Colonic mucosa (tissue), 4 donors: ENCODE data around the gene WNT7A. TPM values are rescaled to one million over a fixed set of nuclear protein-coding genes. Genes with fewer than 3 reads are reported as not detected.

Experiments
- DNase-seq: peaks from one replicate; pipeline ENCODE4 v3.0.0-alpha.2; 2020
- H3K27ac ChIP-seq: fragments of 200-600 bp; one replicate; pipeline ENCODE4 v1.8.0; 2021
- H3K27me3 ChIP-seq: fragments of 200-600 bp; one replicate; pipeline ENCODE4 v1.8.0; 2021
- H3K36me3 ChIP-seq: fragments of 200-600 bp; one replicate; pipeline ENCODE4 v1.8.0; 2021
- H3K4me1 ChIP-seq: fragments of 200-600 bp; one replicate; pipeline ENCODE4 v1.8.0; 2021; ENCODE audit warnings: mild to moderate bottlenecking
- H3K4me3 ChIP-seq: fragments of 200-600 bp; one replicate; pipeline ENCODE4 v1.8.0; 2021
- H3K9ac ChIP-seq, 2 donors: one replicate each; pipeline ENCODE4 v1.7.0; 2013; ENCODE audit warnings: control low read depth in 2 of 2, low read depth in 2 of 2, low read length in 2 of 2
- H3K9me3 ChIP-seq: fragments of 200-600 bp; one replicate; pipeline ENCODE4 v1.8.0; 2021
- CTCF ChIP-seq: fragments of 200-600 bp; IDR thresholded peaks from one replicate; pipeline ENCODE4 v1.8.0; 2022; ENCODE audit warnings: antibody characterized with exemption, mild to moderate bottlenecking
- intact Hi-C: fragments of 100-400 bp; cut with DNase I; formaldehyde crosslinking; loops from one replicate; pipeline ENCODE4 v1.14.1; 2022
- total RNA-seq, 2 donors: library from RNA; stranded (reverse); fragmentation: NEBNext Ultra II Directional in 1 of 2; extraction: Animal tissue kit (Norgen Biotek cat#: 25700) in 1 of 2; gene quantifications; one replicate each; pipeline ENCODE4 v1.2.1, GENCODE V29; 2021
- donor health status: healthy.
- donor health status: DM: no; HTN: no; CAD: no.
- donor health status: DM: no; HTN: no; CAD: no.

The WNT7A gene
- total RNA-seq, 2 donors from 2014 or later: not detected

DNA sequence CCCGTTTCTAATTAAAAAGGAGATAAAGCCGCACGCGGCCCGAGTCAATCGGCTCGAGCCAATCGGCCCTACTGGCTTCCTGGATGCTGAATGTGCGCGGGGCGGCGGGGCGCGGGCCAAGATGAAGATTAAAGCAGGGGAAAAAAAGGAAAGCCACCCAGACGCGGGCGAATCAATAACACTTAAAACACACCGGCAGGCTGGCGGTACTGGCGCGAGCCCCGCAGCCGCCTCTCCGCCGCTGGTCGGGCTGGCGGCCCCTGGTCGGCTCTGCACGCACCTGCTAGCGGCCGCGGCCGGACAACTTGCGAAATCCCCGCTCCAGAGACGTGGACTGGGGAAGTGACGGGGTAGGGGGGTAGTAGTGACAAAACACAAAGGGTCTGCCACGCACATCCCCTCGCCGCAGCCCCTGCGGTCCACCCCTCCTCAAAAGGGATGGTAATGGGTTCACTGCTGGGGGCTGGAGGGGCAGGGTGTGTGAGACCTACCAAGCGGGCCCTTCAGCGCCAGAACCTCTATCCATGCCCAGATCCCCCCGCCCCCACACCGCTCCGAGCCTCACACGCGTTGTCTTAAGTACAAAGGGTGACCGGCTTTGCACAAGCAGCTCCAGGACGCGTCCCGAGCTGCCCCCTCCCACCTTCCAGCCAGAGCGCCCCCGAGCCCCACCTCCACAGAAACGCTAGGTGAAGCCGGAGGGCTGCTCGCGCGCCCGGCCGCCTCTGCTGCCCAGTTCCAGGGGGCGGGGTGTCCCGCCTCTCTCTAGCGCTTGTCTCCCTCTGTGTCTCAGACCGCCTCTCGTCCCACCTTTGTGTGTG is 1.4 kb downstream of the WNT7A start:
- Histone ChIP-seq H3K9me3 (no peaks in the 10 kb centered on the region), H3K27ac (no peak overlapping the region), H3K36me3 (no peaks in the 10 kb centered on the region), H3K4me1 (peaks cover 10% of the 10 kb centered on the region), H3K27me3 (peaks cover 50% of the 10 kb centered on the region), H3K4me3 (no peak overlapping the region), H3K9ac (no peak overlapping the region)
- TF ChIP-seq CTCF: no peak
- intact Hi-C loops: no loop called here
- DNase-seq: no peak

DNA sequence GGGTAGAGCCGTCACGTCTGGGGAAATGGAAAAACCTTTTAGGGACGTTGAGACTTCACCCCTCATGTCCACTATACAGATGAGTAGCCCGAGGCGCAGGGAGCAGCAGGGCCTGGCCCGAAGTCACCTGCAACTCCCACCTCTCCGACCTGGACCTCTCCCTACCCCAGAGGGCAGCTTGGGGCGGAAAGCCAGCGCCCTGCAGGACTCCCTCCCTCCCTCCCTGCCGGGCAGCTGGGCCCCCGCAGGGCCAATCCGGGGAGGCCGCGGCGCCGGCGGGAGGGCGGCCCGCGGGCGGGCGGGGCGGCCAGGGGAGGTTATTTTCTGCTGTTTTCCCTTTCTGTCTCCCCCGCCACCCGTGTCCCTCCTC is 2.0 kb downstream of the WNT7A start:
- Histone ChIP-seq H3K4me3 (no peak overlapping the region), H3K4me1 (peaks cover 10% of the 10 kb centered on the region), H3K27me3 (peaks cover 50% of the 10 kb centered on the region), H3K27ac (no peak overlapping the region), H3K9me3 (no peaks in the 10 kb centered on the region), H3K9ac (no peak overlapping the region), H3K36me3 (no peaks in the 10 kb centered on the region)
- intact Hi-C loops: no loop called here
- TF ChIP-seq CTCF: no peak
- no peak for DNase-seq

- no peak for DNase-seq
- no peak for TF ChIP-seq CTCF
- Histone ChIP-seq H3K36me3 (no peaks in the 10 kb centered on the region), H3K4me1 (peaks cover 10% of the 10 kb centered on the region), H3K27me3 (peaks cover 50% of the 10 kb centered on the region), H3K27ac (no peak overlapping the region), H3K4me3 (no peak overlapping the region), H3K9ac (no peak overlapping the region), H3K9me3 (no peaks in the 10 kb centered on the region)
- intact Hi-C loops: no loop called here
Measured at GRCh38 chr3:13876451-13877100, 3.3 kb downstream of the WNT7A start.

DNA sequence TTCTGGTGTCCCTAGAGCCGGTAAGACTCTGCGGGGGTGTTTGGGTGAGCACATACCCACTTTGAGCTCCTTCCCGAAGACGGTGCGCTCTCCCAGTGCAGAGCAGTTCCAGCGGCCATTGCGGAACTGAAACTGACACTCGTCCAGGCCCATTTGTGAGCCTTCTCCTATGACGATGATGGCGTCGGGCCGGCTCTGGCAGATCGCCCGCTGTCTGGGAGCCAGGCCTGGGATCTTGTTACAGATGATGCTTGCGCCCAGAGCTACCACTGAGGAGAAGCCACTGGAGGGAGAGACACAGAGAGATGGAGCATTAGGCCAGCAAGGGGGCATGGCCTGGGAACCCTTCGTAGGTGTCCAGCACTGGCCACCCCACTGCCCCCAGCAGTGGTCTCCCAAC is 5.0 kb downstream of the WNT7A start:
- Histone ChIP-seq H3K9me3 (no peaks in the 10 kb centered on the region), H3K4me1 (peaks cover 6% of the 10 kb centered on the region), H3K27me3 (peaks cover 37% of the 10 kb centered on the region), H3K27ac (no peak overlapping the region), H3K36me3 (no peaks in the 10 kb centered on the region), H3K4me3 (no peak overlapping the region), H3K9ac (no peak overlapping the region)
- no peak for TF ChIP-seq CTCF
- DNase-seq: no peak
- intact Hi-C loops: no loop called here

DNA sequence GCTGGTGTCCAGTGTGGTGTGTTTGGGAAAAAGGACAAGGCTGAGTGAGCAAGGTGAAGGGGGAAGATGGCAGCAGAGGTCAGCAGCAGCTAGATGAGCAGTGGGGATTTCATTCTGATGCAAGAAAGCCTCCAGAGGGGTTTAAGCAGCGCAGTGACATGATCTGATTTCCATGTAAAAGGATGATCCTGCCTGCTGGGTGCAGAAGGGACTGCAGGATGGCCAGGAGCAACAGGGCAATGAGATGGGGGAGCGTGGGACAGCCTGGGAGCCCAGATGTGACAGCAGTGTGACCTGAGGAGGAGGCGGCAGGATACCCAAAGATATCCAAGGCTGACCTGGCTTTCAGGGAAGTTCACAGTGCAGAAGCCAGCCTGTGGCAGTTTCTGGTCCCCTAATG is 6.1 kb downstream of the WNT7A start:
- H3K4me3 ChIP-seq: no peak overlapping the region
- H3K27ac ChIP-seq: no peak overlapping the region
- no peak overlapping the region for H3K9ac ChIP-seq
- no peaks in the 10 kb centered on the region for H3K4me1 ChIP-seq
- H3K27me3 ChIP-seq: peaks cover 26% of the 10 kb centered on the region
- no peak for TF ChIP-seq CTCF
- H3K36me3 ChIP-seq: no peaks in the 10 kb centered on the region
- no peak for DNase-seq
- intact Hi-C loops: no loop called here
- no peaks in the 10 kb centered on the region for H3K9me3 ChIP-seq
